Measurements from ENCODE around the gene ZNF20.

ZNF20 gene

GRCh38 chr19:12139885-12140544 lies at the start of gene ZNF20:
Gene ZNF20 (minus strand): TSS chr19:12140350. CDS start chr19:12140182, 168 bp downstream.
- DNase-seq (ENCODE audit: low spot score) = peak; percentile 95

DNA sequence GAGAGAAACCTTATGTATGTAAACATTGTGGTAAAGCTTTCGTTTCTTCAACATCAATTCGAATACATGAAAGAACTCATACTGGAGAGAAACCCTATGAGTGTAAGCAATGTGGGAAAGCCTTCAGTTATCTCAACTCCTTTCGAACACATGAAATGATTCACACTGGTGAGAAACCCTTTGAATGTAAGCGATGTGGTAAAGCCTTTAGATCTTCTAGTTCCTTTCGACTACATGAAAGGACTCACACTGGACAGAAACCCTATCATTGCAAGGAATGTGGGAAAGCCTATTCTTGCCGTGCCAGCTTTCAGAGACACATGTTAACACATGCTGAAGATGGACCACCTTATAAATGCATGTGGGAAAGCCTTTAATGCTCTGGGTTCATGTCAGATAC lies 47.5 kb upstream of the ZNF20 start:
- DNase-seq (ENCODE audit: low spot score) = no peak

DNA sequence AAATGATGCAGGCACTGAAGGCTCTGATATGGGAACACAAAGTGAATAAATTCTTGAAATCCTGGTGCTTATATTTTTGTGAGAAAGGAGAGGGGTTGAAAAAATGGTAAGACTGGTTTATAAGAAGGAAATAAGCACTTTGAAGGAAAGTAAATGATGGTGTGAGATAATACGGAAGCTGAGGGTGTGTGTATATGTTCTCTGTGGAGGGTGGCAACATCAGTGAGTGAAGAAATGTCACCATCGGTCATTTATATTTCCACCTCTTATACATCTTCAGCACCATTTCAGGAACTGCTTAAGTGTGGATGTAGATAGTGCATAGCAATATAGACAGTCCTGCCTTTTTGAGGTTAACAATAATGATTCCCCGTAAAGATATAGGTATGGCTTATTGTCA lies 40.2 kb upstream of the ZNF20 start:
- DNase-seq (ENCODE audit: low spot score) = no peak

- DNase-seq (ENCODE audit: low spot score) = no peak
These were observed 26.5 kb upstream of the ZNF20 start for GRCh38 chr19:12166626-12167025.

DNA sequence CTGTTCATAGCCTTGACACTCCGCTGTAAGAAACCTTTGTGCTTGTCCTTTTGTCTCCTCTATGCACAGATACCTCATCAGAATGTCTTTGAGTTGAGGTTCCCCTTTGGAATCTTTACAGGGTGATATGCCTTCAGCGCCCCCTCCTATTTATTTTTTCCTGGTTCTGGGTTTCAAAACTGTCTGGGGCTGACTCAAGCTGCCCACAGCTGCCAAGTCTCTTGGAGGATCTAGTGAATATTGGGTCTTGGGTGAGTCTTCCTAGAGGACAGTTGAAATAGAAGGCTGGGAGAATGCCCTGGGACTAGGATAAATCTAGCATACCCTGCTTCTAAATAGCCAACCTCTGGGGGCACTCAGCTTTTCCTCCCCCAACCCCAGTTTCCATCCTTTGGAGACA lies 23.7 kb upstream of the ZNF20 start:
- peak; percentile 36 for DNase-seq (ENCODE audit: low spot score)

- peak; percentile 97 for DNase-seq (ENCODE audit: low spot score)
These were observed 23.0 kb upstream of the ZNF20 start, which contains the start of gene ZNF136 for GRCh38 chr19:12162882-12163806. Gene ZNF136 (plus strand): TSS chr19:12163096. CDS start chr19:12163204, 108 bp downstream.

- no peak for DNase-seq (ENCODE audit: low spot score)
These were observed 22.3 kb upstream of the ZNF20 start for GRCh38 chr19:12162513-12162881.

GRCh38 chr19:12159773-12160414 lies 19.7 kb upstream of the ZNF20 start:
- DNase-seq (ENCODE audit: low spot score) = no peak

DNA sequence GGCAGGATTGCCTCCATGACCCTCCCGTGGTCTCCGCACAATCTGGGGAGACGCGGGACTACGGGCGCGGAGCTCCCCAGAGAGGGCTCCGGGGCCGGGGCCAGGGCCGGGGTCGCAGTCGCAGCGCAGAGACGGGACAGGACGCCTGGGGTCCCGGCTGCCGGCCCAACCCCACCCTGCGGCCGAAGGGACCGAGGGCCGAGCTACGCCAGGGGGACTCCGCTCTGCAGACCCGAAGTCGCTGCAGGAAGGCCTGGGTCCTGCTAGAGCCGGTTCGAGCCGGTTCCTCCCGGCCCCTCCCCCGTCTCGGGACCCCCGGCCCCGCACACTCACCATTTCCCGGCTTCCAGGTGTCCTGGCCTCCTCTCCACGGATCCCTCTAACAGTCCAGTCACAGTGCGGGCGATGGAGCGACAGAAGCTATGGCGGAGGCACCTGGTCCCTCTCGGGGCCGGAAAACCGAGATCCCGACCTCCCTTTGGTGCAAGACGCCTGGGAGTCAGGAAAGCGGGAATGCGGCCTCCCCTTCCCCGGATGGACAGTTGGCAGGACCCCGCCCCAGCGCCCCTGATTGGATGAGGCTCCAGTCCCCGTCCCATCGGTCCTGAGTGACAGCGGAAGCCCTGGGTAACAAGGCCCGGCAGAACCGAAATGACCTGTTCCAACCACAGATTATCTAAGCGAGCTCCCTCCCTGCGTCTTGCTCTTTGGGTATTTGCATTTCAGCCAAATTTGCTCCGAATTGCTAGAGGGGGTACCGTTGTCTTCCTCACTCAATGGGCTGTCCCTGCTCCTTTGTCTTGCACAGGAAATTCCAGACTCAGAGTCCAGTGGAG lies 16.3 kb upstream of the ZNF20 start, which contains the start of gene ZNF625:
Gene ZNF625, minus strand, starts transcription at position 512 of the 836 bp plus-strand sequence. Its CDS starts 176 bp downstream, at position 336.
- DNase-seq (ENCODE audit: low spot score) = peak; percentile 89

GRCh38 chr19:12155324-12155860 lies 15.2 kb upstream of the ZNF20 start:
- no peak for DNase-seq (ENCODE audit: low spot score)

- no peak for DNase-seq (ENCODE audit: low spot score)
These were observed 5.2 kb upstream of the ZNF20 start for GRCh38 chr19:12145348-12145747.

- no peak for DNase-seq (ENCODE audit: low spot score)
These were observed 1.2 kb upstream of the ZNF20 start for GRCh38 chr19:12141405-12141736.

DNA sequence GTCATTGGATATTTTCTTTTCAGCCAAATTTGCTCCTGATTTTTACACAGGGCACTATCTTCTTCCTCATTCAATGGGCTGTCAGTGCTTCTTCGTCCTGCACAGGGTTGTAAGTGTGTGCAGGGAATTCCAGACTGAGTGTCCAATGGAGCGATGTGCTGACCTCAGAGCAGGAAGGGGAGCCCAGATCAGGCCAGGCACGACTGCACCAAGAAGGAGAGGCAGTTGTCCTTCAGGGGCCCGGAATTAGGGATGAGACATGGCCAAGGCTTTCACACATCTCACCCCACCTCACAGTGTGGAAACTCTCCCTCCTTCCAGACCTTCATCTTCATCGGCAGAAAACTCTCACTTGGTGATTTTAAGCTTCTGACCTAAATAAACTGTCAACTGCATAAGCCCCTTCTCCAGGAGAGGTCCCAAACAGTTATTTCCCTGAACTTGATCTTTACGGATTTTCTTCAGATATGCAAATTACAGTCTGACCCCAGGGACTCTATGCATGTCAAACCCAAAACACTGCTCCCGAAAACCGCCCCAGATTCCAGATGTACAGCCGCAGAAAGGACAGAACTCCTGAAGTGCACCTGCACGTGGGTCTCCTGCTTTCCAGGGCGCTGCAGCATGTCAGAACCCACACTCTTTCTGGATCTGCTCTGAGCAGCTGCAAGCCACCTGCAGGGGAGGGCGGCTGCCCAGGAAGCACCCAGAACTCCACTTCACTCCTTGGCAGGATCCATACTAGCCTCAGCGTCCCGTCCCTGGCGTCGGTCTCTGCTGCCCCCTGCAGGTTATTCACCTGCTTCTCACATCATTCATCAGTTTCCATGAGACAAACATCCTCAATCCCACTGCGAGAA lies 625 bp upstream of the ZNF20 start:
- DNase-seq (ENCODE audit: low spot score) = peak; percentile 85

DNA sequence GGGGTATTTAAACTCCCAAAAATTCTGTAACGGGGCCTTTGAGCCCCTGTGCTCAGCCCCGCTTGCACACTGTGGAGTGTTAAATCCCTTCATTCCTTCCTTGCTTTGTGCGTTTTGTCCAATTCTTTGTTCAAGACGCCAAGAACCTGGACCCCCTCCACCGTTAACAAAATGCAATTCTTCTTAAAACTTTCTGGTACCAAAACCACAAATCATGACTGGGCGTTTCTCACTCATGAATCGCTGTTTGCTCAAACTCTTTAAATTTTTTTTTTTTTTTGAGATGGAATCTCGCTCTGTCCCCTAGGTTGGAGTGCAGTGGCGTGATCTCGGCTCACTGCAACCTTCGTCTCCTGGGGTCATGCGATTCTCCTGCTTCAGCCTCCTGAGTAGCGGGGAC lies 881 bp downstream of the ZNF20 start:
- no peak for DNase-seq (ENCODE audit: low spot score)

- DNase-seq (ENCODE audit: low spot score) = no peak
These were observed 2.8 kb downstream of the ZNF20 start for GRCh38 chr19:12137221-12137940.

DNA sequence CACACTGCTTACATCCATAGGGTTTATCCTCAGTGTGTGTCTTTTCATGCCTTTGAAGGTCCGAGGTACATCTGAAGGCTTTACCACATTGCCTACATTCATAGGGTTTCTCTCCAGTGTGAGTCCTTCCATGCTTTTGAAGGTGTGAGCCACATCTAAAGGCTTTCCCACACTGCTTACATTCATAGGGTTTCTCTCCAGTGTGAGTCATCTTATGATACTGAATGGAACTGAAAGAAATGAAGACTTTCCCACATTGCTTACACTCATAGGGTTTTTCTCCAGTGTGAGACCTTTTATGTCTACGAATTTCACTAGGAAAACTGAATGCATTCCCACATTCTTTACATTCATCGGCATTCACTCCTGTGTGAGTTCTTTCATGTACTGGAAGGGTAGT lies 7.1 kb downstream of the ZNF20 start:
- no peak for DNase-seq (ENCODE audit: low spot score)

DNA sequence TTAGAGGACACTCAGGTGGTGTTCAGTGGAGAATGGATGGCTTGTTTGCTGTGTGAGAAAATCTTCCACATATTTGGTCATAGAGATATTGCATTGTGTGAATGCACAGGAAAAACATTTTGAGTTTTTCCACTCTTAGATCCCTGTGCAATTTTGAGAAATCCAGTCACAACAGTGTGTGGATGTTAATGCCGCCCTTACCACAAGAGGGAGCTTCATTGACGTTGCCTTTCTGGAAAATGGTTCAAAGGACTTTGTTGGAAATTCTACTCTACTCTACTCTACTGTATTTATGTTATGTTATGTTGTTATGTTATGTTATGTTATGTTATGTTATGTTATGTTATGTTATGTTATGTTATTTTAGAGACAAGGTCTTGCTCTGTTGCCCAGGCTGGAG lies 13.4 kb downstream of the ZNF20 start:
- DNase-seq (ENCODE audit: low spot score) = no peak

DNA sequence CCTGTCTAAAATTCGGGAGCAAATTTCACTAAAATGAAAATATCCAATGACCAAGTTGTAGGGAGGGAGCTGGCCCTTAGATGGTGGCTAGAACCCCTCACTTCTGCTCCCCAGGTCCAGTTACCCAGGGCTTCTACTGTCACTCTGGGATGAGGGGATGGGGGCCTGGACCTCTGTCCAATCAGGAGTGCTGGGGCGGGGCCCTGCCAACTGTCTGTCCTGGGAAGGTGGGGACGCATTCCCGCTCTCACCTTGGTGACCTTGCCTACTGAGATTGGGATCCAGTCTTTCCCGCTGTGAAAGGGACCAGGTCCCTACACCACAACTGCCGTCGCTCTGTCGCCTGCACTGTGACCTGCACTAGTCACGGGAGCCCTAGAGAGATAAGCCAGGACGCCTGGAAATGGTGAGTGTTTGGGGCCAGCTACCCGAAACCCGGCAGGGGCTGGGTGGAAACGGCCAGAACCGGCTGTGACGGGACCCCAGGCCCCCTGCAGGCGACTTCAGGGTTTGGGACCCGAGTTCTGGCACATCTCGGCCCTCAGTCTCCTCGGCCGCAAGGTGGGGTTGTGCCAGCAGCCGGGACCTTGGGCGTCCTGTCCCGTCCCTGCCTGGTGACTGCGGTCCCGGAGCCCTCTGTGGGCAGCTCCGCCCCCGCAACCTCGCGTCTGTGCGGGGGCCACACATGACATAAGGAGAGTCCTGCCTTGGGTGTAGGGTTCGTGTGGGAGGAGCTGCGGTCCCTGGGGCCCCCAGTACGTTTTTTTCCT lies 22.8 kb downstream of the ZNF20 start:
- DNase-seq (ENCODE audit: low spot score) = no peak

DNA sequence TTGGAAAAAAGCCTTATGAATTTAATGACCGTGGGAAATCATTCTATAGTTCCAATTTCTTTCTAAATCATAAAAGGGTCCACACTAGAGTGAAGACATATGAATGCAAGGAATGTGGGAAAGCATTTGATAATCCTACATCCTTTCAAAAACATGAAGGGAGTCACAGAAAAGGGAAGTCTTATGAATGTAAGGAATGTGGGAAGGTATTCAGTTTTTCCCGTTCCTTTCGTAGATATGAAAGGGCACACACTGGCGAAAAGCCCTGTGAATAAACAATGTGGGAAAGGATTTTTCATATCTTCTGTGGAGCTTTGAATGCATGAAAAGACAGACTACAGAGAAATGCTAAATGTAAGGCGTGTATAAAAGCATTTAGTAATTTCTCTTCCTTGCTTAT lies 27.0 kb downstream of the ZNF20 start:
- no peak for DNase-seq (ENCODE audit: low spot score)

Data from kidney tubule cell (primary cell).